Iris pigment epithelial cell (primary cell): ENCODE results near the gene ASTE1.
"Not testable (repeated sequence)": the region's sequence is repeated elsewhere in the genome, so short reads cannot be mapped to it uniquely, and the experiment has no call there.

ENCODE experiments used
- DNase-seq: peaks from one replicate; pipeline ENCODE4 v3.0.0-alpha.2; 2011; ENCODE audit warnings: low read depth

ASTE1 gene

DNA sequence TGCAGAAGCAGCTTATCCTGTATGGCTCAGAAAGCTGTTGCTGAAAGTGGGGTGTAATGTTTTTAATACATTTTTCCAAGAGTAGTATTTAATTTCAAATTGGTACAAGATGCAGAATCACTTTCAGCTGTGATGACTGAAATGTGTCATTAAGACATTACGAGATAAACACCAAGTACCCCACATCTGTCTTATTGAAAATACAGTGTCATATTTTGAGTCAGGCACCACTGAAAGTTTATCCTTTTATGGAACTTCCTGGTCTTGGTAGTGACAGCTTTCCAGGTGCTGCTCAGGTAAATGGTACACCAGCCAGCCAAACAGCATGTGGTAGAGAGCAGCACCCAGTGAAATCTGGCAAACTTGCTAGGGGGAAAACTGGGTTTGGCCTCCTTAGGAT, 16.9 kb downstream of the ASTE1 start:
- DNase-seq, result no peak

DNA sequence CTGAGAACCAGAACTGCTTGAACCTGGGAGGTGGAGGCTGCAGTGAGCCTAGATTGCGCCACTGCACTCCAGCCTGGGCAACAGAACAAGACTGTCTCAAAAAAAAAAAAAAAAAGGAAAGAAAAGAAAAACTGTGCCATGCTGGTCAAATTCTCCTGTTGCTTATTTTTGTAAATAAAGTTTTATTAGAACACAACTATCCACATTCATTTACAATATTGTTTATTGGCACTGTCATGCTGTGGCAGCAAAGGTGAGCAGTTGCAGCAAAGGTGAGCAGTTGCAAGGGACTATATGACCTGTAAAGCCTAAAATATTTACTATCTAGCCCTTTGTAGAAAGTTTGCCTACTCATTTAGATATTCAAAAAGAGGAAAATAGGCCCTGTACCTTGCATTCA, 18.3 kb downstream of the ASTE1 start:
- no peak for DNase-seq

DNA sequence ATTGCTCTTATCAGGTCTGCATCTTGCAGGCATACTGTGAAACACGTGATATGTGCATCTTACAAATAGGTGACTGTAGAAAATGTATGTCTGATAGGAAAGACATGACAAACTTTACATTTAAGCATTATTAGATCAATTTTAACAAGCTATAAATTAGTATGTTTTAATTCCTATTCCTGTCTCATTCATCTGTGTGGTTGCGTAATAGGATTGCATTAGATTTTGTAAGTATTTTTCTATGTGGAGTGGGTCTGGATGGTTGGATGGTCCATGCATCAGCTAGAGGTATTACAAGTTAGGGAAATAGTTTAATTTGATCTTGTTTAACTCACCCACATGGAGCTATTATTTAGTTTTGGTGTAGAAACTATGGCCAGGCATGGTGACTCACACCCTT, 18.8 kb downstream of the ASTE1 start:
- peak; percentile 49 for DNase-seq

DNA sequence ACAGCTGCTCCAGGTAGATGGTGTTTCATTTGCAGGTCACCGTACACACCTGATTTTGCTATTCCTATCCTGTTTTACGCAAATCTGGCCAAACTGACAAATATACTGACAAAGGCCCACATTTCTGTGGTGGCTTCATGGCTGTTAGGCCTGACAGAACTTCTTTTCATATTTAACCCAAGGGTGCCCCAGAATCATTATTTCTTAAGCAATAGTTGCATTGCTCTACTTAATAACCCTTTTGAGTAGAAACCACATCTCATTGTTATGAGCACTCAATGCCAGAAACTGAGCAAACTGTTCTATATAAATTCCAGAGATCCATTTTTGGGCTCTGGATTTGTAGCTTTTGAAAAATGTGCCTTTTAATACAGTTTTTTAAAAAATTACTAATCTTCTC, 19.4 kb downstream of the ASTE1 start:
- DNase-seq, result no peak

DNA sequence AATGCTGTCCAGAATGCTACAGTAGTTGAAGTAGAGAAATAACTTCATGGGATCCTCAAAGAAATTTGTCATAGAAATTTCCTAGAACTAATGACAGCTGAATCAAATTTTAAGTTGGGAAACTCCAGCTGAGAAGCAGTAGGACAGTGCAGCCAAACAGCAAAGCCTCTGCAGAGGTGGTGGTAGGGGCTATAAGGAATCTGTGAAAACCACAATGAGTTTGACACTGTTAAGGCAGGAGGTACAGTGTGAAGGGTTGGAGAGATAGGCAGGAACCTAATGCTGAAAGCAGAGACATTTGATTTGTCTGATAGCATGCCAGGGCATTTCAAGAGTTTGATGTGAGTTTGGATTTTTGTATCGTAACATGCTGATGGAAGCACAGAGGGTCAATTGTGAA, 22.0 kb downstream of the ASTE1 start:
- no peak for DNase-seq

DNA sequence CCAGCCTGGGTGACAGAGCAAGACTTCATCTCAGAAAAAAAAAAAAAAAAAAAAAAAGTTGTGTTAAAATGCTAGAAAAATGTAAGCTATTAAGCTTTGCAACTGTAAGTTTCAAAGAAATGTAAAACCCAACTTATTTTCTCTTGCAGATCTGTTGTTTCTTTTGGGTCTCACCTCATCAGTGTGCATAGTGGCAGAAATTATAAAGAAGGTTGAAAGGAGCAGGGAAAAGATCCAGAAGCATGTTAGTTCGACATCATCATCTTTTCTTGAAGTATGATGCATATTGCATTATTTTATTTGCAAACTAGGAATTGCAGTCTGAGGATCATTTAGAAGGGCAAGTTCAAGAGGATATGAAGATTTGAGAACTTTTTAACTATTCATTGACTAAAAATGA, 25.6 kb downstream of the ASTE1 start:
- DNase-seq, result no peak

DNA sequence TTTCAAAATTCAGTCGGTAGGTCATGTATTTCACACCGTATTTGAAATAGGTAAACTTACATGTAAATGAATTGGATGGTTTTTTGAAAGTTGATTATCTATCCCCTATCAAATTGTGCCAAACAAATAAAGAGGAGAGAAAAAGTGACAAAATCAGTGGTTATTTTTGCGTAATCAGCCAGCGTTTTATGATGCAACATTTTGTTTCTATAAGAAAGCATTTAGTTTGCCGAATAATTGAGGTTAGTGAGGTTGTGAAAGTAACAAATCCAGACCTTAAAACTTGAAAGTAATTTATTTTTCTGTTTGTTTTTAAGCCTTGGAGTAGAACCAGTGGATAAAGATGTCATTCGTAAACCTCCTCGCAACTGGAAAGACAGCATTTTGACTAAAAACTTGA, 29.3 kb downstream of the ASTE1 start:
- peak; percentile 72 for DNase-seq

DNA sequence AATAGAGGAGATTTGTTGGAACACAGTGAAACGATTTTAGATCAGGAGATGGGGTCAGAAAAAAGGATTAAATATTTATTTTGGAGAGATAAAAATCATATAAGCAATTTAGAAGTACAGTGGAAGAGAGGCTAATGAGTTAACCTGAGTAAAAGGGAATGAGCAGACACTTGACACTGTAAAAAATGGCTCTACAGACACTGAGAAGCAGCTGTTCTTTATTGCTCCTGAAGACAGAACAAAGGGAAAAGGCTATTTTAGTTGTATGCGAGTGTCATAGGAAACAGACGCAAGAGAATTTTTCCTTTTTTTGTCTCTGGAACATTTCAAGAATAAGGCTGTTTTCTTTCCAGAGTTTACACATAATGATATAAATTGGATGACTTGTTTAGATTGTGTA, 34.3 kb downstream of the ASTE1 start:
- no peak for DNase-seq

DNA sequence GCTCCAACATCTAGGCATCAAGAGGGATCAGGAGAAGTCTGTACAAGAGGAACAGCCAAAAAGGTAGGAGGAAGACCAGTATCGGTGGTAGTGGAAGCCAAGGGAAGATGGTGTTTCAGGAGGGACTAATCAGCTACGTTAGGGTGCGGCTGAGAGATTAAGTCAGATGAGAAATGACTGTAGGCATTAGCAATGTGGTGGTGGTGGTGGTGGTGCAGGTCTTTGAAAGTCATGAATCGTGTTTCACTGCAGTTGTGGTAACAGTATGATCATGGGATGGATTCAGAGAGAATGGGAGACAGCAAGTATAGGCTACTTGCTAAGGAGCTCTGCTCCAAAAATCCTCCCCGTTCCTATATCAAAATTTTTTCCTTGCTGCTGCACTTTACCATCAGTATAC, 35.5 kb downstream of the ASTE1 start:
- DNase-seq, result no peak

DNA sequence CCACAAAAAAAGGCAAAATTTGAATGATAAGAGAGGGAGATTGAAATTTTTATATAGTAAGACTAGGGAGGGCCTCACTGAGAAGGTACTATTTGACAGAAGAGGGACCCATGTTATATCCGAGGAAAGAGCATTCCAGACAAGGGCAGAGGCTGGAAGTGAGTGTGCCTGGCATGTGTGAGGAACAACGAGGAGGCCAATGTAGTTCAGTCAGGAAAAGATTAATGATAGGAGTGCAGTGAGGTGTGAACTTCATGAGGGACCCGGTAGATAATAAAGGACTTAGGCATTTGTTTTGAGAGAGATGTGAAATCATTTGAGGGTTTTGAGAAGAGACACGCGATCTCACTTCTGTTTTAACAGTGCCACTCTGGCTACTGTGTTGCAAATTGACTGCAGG, 36.3 kb downstream of the ASTE1 start:
- no peak for DNase-seq

DNA sequence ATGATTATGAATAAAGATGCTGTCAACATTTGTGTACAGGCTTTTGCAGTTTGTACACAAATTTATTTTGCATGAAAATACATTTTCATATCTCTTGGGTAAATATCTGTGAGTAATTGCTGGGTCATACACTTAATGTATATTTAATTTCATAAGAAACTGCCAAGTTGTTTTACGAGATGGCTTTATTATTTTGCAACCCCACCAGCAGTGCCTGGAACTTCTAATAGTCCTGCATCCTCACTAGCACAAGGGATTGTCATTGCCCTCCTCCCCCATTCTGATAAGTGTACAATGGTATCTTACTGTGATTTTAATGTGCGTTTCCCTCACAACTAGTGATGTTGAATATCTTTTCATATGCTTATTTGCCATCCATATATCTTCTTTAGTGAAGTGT, 45.2 kb downstream of the ASTE1 start:
- no peak for DNase-seq

DNA sequence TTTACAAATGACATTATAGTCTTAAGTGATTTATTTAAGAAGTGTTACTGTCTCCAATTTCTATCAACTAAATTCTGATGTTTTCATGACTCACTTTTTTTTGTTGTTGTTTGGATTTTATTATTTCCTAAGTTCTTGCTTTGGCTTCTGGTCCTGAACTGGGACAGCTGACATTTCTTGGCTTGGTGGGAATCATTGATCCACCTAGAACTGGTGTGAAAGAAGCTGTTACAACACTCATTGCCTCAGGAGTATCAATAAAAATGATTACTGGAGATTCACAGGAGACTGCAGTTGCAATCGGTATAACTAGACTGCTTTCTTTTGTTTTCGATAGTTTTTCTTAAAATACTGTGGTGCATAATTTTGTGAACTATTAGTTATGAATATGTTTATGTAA, 47.5 kb downstream of the ASTE1 start:
- no peak for DNase-seq

DNA sequence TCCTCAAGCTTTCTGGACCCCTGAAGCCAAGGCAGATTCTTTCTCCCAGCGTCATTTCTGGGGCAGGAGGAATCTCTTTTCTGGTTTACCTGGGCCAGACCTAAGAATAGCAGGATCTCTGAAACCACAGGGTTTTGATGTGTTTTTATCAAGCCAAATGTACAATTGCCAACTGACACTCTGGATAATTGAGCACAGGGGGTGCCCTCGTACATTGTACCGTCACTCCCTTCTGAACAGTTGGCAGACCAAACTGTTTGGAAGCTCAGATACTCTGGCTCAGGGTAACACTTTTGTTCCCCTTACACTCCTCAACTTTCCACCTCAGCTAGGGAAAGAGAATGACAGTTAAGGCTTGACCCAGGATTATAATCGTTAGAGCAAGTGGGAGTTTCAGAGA, 49.9 kb downstream of the ASTE1 start:
- no peak for DNase-seq

DNA sequence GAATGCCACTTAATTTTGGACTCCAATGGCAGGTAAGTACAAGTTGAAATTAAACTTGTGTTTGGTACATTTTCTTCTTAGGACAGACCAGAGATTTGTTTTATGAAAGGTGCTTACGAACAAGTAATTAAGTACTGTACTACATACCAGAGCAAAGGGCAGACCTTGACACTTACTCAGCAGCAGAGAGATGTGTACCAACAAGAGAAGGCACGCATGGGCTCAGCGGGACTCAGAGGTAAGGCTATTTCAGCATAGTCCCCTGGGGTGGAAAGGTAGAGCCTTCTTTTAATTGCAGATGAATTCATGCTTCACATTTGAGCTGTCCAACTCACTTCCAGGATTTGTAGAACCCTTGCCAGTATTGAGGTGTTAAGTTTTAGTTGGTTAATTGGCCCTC, 51.4 kb downstream of the ASTE1 start:
- no peak for DNase-seq

DNA sequence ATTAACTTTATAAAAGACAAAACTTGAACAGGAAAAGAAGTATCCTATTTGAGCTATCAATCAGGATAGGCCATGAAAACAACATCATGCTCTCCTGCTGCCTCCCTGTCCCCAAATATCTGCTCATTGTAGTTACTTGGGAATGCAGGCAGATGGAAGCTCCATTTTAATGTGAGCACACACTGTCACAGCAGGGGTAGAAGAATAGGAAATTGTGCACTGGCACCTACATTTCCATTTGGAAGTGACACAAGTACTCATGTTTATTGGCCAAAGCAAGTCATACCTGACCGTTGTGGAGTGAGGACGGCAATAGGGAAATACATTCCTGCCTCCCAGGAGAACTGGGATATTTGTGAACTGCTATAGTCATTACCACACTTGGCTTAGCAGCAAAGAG, 52.4 kb downstream of the ASTE1 start:
- DNase-seq, result no peak

DNA sequence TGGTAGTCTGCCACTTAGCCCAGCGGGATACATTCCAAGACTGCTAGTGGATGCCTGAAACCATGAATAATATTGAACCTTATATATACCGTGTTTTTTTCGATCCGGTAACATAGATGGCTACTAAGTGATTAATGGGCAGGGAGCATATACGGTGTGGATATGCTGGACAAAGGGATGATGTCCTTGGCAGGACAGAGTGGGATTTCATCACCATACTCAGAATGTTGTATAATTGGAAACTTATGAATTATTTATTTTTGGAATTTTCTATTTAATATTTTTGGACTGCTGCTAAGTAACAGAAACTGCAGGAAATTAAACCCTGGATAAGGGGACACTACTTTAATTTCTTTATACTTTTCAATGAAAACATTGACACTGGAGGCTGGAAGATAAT, 53.2 kb downstream of the ASTE1 start:
- DNase-seq, result no peak

DNA sequence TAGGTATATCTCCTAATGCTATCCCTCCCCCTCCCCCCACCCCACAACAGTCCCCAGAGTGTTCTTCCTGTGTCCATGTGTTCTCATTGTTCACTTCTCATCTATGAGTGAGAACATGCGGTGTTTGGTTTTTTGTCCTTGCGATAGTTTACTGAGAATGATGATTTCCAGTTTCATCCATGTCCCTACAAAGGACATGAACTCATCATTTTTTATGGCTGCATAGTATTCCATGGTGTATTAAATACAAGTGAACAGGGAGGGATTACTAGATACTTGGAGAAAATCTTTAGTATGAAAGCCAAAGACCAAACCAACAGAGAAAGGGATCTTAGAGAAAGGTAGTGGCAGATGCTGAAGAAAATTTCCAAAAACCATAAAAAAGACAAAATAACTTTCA, 54.0 kb downstream of the ASTE1 start:
- DNase-seq, result not testable (repeated sequence)

DNA sequence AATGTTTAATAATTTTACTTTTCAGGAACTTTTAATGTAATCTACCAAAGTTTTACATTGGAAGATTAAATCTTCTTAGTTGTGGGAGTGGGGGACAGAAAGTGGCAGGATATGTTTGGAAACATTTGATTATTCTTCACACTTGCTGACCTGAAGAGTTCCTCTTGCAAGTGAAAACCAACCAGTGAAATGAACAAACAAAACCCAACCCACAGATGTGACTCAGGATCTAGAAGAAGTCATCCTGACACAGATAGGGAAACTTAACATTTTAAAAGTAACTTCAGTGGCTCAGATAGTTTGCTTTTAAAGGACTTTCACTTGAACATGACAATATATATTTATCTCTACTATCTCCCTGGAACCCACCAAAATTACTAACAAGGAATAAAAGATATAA, 55.4 kb downstream of the ASTE1 start:
- DNase-seq, result peak; percentile 61

DNA sequence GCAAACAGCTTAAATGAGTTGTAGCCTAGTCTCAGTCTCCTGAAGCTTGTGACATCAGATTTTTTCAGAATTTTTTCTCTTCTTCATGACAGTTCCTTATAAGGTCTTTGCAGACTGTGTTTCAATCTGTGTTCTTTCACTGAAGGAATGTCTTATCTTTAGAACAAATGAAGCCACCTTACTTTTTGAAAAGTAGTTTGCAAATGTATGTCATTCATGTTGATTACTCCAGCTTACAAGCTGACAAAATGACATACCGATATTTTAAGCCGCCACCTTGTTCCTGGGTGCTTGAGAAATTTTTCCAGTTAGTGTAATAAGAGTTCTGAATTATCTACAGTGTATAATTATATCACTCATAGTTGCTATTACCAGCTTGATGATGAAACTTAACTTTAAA, 57.0 kb downstream of the ASTE1 start:
- DNase-seq, result no peak

DNA sequence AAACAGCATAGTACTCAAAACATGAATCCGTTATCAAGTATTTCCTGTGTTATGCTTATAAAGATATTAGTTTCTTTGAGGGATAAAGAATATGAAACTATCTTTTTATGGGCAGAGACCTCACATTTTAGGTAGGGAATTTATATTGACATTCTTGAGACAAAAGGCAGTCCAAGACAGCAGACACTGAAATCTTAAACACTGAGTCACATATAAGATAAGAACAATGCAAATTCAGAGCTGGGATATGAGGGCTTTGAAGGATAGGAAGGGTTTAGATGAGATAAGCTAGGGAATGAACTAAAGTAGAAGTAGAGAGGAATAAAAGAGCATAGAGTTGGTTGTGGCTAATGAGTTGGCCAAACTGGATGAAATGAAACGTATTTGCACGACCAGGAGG, 58.4 kb downstream of the ASTE1 start:
- DNase-seq, result peak; percentile 73

DNA sequence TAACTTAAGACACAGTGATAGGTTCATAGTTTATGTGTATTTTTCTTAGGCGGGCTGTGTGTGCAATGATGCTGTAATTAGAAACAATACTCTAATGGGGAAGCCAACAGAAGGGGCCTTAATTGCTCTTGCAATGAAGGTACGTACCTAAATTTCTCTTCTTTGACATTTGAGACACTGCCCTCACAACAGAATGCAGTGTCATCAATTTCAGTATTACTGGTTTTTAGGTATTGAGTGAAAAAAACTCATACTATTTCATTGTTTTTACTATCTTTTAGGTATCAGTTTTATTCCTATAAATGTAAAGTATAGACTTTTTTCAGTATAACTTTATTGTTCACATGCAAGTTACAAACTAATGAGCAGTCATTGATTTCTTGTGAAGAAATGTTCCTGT, 59.3 kb downstream of the ASTE1 start:
- DNase-seq, result no peak

DNA sequence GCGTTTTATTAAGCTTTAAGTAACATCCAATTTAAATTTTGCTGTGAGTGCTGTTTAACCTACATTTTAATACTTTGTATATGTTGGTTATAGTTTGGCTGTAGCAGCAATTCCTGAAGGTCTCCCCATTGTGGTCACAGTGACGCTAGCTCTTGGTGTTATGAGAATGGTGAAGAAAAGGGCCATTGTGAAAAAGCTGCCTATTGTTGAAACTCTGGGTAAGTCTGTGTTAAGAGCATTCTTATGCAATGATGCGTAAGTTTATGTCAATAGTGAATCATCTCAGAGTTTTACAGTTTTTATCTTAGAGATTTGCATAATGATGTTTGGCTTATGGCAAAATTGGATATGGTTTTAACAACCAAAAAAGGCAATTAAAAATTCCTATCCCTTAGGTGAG, 62.7 kb downstream of the ASTE1 start:
- DNase-seq, result peak; percentile 98
